K562 (cell line): ENCODE results near the gene PGM2. TPM values are rescaled to one million over a fixed set of nuclear protein-coding genes. Genes with fewer than 3 reads are reported as not detected.

Experiments
- ATAC-seq: fragments of 200-7000 bp; cut with Tn5 transposase; 3 replicates; pipeline ENCODE4 v1.9.1; 2020; ENCODE audit warnings: moderate library complexity
- BruUV-seq: library from RNA; stranded (reverse); fragments of 400-500 nt; replicated peaks from 2 replicates; lab custom pipeline; 2021; lab: Mats Ljungman, UMichigan
- CTCF ChIA-PET: fragments of 300-600 bp; formaldehyde crosslinking; extraction: SDS; loops from one replicate; lab custom pipeline; 2021; ENCODE audit warnings: low intra/inter-chr PET ratio; lab: Yijun Ruan, JAX
- POLR2A ChIA-PET: fragments of 300-600, 350-650 bp; sonication (Branson Sonifier 250); formaldehyde crosslinking; extraction: SDS; loops from one replicate; lab custom pipeline; 2021; ENCODE audit warnings: antibody characterized with exemption, inconsistent platforms; lab: Yijun Ruan, JAX
- DNase-seq, 4 experiments: peaks; one replicate each; pipeline versions ENCODE4 v3.0.0 to v3.0.0-alpha.2; 2011 to 2018; ENCODE audit warnings: low spot score in 3 of 4, mixed read lengths in 3 of 4; ENCODE audit errors: extremely low read depth in 1 of 4
- FAIRE-seq: peaks from 2 replicates; lab custom pipeline; 2011; peaks lifted over from hg19 to GRCh38; lab: Jason Lieb, UNC
- H2AFZ ChIP-seq: 2 replicates; pipeline ENCODE4 v1.6.0; 2011; ENCODE audit warnings: low read depth, low read length, control low read depth, inconsistent platforms
- H3K27ac ChIP-seq: fragments of 200-600 bp; 3 replicates; pipeline ENCODE4 v1.8.0; 2011; ENCODE audit warnings: low read depth, mild to moderate bottlenecking, control low read depth, inconsistent platforms, low read length, moderate library complexity, mixed read lengths; ENCODE audit errors: extremely low read depth
- H3K27me3 ChIP-seq, 2 experiments: fragments of 300-600 bp in 1 of 2; 2 replicates in 1 of 2; 3 replicates in 1 of 2; pipeline versions ENCODE4 v1.6.0 to v1.8.0; 2011; ENCODE audit warnings: inconsistent platforms in 2 of 2, low read length in 2 of 2, mild to moderate bottlenecking in 1 of 2, mixed read lengths in 1 of 2, moderate library complexity in 1 of 2; ENCODE audit not compliant: control insufficient read depth in 2 of 2, insufficient read depth in 2 of 2
- H3K36me3 ChIP-seq: fragments of 300-600 bp; 3 replicates; pipeline ENCODE4 v1.8.0; 2011; ENCODE audit warnings: mild to moderate bottlenecking, low read length, inconsistent platforms; ENCODE audit not compliant: control insufficient read depth, insufficient read depth
- H3K4me1 ChIP-seq, 2 experiments: fragments of 200-600 bp in 1 of 2; replicated peaks in 1 of 2; 2 replicates in 1 of 2; 3 replicates in 1 of 2; pipeline versions ENCODE4 v1.5.1 to v1.8.0; 2011; ENCODE audit warnings: inconsistent platforms in 2 of 2, low read length in 2 of 2, mild to moderate bottlenecking in 1 of 2, mixed read lengths in 1 of 2, moderate library complexity in 1 of 2; ENCODE audit not compliant: control insufficient read depth in 2 of 2, insufficient read depth in 2 of 2
- H3K4me2 ChIP-seq: 2 replicates; pipeline ENCODE4 v1.6.1; 2011; ENCODE audit warnings: low read length, control low read depth, inconsistent platforms, mixed read lengths; ENCODE audit not compliant: insufficient read depth
- H3K4me3 ChIP-seq: fragments of 200-600 bp; sonication (generic), shearing (Covaris generic); 2 replicates; pipeline ENCODE4 v1.5.1; 2016; ENCODE audit warnings: control low read depth, inconsistent platforms
- H3K79me2 ChIP-seq: fragments of 200-600 bp; 3 replicates; pipeline ENCODE4 v1.8.0; 2011; ENCODE audit warnings: low read length, inconsistent platforms; ENCODE audit not compliant: control insufficient read depth, insufficient read depth
- H3K9ac ChIP-seq, 2 experiments: 2 replicates each; pipeline versions ENCODE4 v1.6.0 to v1.6.1; 2011; ENCODE audit warnings: low read depth in 2 of 2, low read length in 2 of 2, control low read depth in 1 of 2, inconsistent platforms in 1 of 2, mild to moderate bottlenecking in 1 of 2, mixed read lengths in 1 of 2; ENCODE audit not compliant: insufficient read depth in 1 of 2
- H3K9me1 ChIP-seq: one replicate; pipeline ENCODE4 v1.6.0; 2011; ENCODE audit warnings: inconsistent platforms, mild to moderate bottlenecking, low read length, moderate library complexity; ENCODE audit not compliant: control insufficient read depth, insufficient read depth
- H3K9me3 ChIP-seq: replicated peaks from 2 replicates; pipeline ENCODE4 v1.5.1; 2011; ENCODE audit warnings: low read depth, low read length, inconsistent platforms; ENCODE audit not compliant: control insufficient read depth, insufficient read depth
- H4K20me1 ChIP-seq: replicated peaks from 2 replicates; pipeline ENCODE4 v1.6.1; 2011; ENCODE audit warnings: low read length, inconsistent platforms, mixed read lengths; ENCODE audit not compliant: control insufficient read depth, insufficient read depth
- GTF2F1 ChIP-seq: IDR thresholded peaks from 2 replicates; pipeline ENCODE4 v1.6.1; 2011; ENCODE audit warnings: low read depth, low read length, improper control_type of control experiment
- HDAC8 ChIP-seq: fragments of 450-650 bp; IDR thresholded peaks from 2 replicates; pipeline ENCODE4 v1.6.1; 2016; ENCODE audit warnings: mild to moderate bottlenecking, missing genetic modification characterization, moderate library complexity, missing compliant biosample characterization
- POLR2G ChIP-seq: fragments of 200-400 bp; formaldehyde crosslinking; IDR thresholded peaks from 2 replicates; pipeline ENCODE4 v1.6.1; 2017; ENCODE audit warnings: low read depth, mild to moderate bottlenecking, antibody characterized with exemption, low read length, moderate library complexity
- RBBP5 ChIP-seq: fragments of 200-600 bp; sonication (generic); IDR thresholded peaks from 2 replicates; pipeline ENCODE4 v1.6.1; 2012; ENCODE audit warnings: borderline replicate concordance, mild to moderate bottlenecking, low read length, control low read depth, inconsistent platforms; ENCODE audit not compliant: insufficient read depth, poor library complexity, severe bottlenecking
- RUNX1 ChIP-seq: sonication (generic); IDR thresholded peaks from 2 replicates; pipeline ENCODE4 v1.6.1; 2016; ENCODE audit warnings: antibody characterized with exemption, low read depth
- SIN3B ChIP-seq: fragments of 450-650 bp; IDR thresholded peaks from 2 replicates; pipeline ENCODE4 v1.6.1; 2017; ENCODE audit warnings: low read depth, mild to moderate bottlenecking, moderate library complexity
- TFAM ChIP-seq: fragments of 250-450 bp; sonication (Bioruptor Pico); conservative IDR thresholded peaks from 2 replicates; pipeline ENCODE4 v1.5.0; 2021; ENCODE audit warnings: mild to moderate bottlenecking, moderate library complexity
- XRCC5 ChIP-seq: fragments of 200-400 bp; formaldehyde crosslinking; IDR thresholded peaks from 2 replicates; pipeline ENCODE4 v1.6.1; 2017; ENCODE audit warnings: low read depth, mild to moderate bottlenecking, low read length
- ZBTB17 ChIP-seq: fragments of 450-650 bp; formaldehyde crosslinking; IDR thresholded peaks from 2 replicates; pipeline ENCODE4 v1.4.0; 2020; ENCODE audit warnings: mild to moderate bottlenecking
- ZNF445 ChIP-seq: fragments of 250-450 bp; sonication (Bioruptor Pico); IDR thresholded peaks from 2 replicates; pipeline ENCODE4 v1.4.0; 2020; ENCODE audit warnings: low read depth, mild to moderate bottlenecking, moderate library complexity
- WGBS: fragments of 100-300 bp; shearing (Covaris generic); methylation state at CpG from one replicate; pipeline ENCODE4 v1.1.6; 2016; ENCODE audit warnings: low coverage, mixed read lengths; ENCODE audit not compliant: insufficient coverage; ENCODE audit errors: missing lambda C conversion rate; 5-methylcytosine and 5-hydroxymethylcytosine counted together
- in situ Hi-C: fragments of 300-500 bp; cut with MboI; formaldehyde crosslinking; loops from 4 replicates; pipeline ENCODE4 v1.15.0; 2018; ENCODE audit warnings: inconsistent platforms, mixed read lengths
- intact Hi-C: fragments of 100-400 bp; cut with micrococcal nuclease; formaldehyde crosslinking; loops from 2 replicates; pipeline ENCODE4 v1.14.2; 2022
- polyA plus RNA-seq, 8 experiments: library from polyadenylated mRNA; depleted of rRNA in 4 of 8; stranded (reverse) in 5 of 8; unstranded in 3 of 8; fragments of >200 nt; fragmentation: Nextera tagmentation in 2 of 8; fragmentation: Illumina TruSeq in 1 of 8; extraction: Ambion mirVana in 2 of 8; extraction: Trizol in 1 of 8; gene quantifications; 2 replicates each; pipeline versions ENCODE4 v1.2.1 to v1.2.3, GENCODE V29; 2011 to 2014; ENCODE audit warnings: inconsistent platforms in 1 of 8, missing spikeins in 1 of 8
- total RNA-seq, 7 experiments: library from RNA; depleted of rRNA in 6 of 7; stranded (reverse); fragments of >200 nt in 6 of 7; fragmentation: Illumina TruSeq in 2 of 7; extraction: Trizol in 2 of 7; gene quantifications; 2 replicates each; pipeline versions ENCODE4 v1.2.1 to v1.2.3, GENCODE V29; 2011 to 2021; ENCODE audit warnings: low replicate concordance in 1 of 7
- TF ChIP-seq, protein P1 (sequence below): fragments of 200-800 bp; sonication (Bioruptor generic); IDR thresholded peaks from 2 replicates; pipeline ENCODE4 v1.6.1; 2017; ENCODE audit warnings: missing genetic modification characterization, missing compliant biosample characterization
- TF ChIP-seq, protein P2 (sequence below), 2 experiments: fragments of 150-350 bp in 1 of 2; IDR thresholded peaks; 2 replicates each; pipeline ENCODE4 v1.6.1; 2012 to 2016; ENCODE audit warnings: low read depth in 2 of 2, low read length in 2 of 2, mild to moderate bottlenecking in 1 of 2, moderate library complexity in 1 of 2
- TF ChIP-seq, protein P3 (sequence below): fragments of 200-800 bp; sonication (Bioruptor generic); IDR thresholded peaks from 2 replicates; pipeline ENCODE4 v1.6.1; 2017; ENCODE audit warnings: missing genetic modification characterization, missing compliant biosample characterization
- TF ChIP-seq, protein P4 (sequence below): IDR thresholded peaks from 2 replicates; pipeline ENCODE4 v1.6.1; 2011; ENCODE audit warnings: borderline replicate concordance, low read depth, mild to moderate bottlenecking, moderate library complexity, low read length; ENCODE audit not compliant: insufficient read depth, poor library complexity, severe bottlenecking

PGM2 gene
- total and polyA plus RNA-seq, 9 of the 15 experiments (the other 6 are each of a cell fraction or from before 2014, with no cell fraction given), result 15.2 to 77.3 (median 51.4) TPM

DNA sequence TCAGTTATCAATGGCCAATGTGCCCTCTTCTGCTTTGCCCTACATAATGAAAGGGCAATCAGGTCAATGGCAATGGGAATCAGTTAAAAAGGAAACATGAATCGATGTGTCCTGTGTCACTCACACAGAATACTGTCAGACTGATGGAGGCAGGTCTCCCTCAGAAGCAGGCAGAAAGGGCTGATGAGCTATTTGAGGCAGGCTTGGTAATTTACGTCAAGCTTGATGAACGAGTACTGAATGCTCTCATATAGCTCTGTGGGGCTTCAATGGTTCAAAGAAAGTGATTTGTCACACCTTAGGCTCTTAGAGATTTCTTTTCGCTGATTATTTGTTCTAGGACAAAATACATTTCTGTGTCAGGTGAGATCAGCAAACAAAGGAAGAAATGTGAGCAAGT lies 41.8 kb downstream of the PGM2 start:
- DNase-seq (no peak), FAIRE-seq (no peak), ATAC-seq (no peak)
- ChIA-PET POLR2A (interaction anchor here (0.7 kb wide), 1 partner anchor 28 kb away, joined by 5 read pairs; no protein-coding TSS in a partner anchor), CTCF (no interaction called here)
- in situ Hi-C loops (no loop called here), intact Hi-C loops (no loop called here)
- Histone ChIP-seq H3K79me2 (no peaks in the 10 kb centered on the region), H4K20me1 (no peaks in the 10 kb centered on the region), H3K4me3 (no peak overlapping the region), H3K27me3 (no peaks in the 10 kb centered on the region), H3K4me2 (no peak overlapping the region), H3K9me3 (no peaks in the 10 kb centered on the region), H3K36me3 (peaks cover 6% of the 10 kb centered on the region; the same call in 2 of the 3 replicates), H3K9me1 (no peaks in the 10 kb centered on the region), H3K9ac (no peak overlapping the region), H3K4me1 (no peaks in the 10 kb centered on the region), H3K27ac (no peak overlapping the region)
- no TSS peak for BruUV-seq
- TF ChIP-seq, protein P1, sequence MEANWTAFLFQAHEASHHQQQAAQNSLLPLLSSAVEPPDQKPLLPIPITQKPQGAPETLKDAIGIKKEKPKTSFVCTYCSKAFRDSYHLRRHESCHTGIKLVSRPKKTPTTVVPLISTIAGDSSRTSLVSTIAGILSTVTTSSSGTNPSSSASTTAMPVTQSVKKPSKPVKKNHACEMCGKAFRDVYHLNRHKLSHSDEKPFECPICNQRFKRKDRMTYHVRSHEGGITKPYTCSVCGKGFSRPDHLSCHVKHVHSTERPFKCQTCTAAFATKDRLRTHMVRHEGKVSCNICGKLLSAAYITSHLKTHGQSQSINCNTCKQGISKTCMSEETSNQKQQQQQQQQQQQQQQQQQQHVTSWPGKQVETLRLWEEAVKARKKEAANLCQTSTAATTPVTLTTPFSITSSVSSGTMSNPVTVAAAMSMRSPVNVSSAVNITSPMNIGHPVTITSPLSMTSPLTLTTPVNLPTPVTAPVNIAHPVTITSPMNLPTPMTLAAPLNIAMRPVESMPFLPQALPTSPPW (CRISPR knock-in tag), result no peak
- no peak for TF ChIP-seq ZNF445
- no peak for TF ChIP-seq RUNX1
- TF ChIP-seq, protein P2, sequence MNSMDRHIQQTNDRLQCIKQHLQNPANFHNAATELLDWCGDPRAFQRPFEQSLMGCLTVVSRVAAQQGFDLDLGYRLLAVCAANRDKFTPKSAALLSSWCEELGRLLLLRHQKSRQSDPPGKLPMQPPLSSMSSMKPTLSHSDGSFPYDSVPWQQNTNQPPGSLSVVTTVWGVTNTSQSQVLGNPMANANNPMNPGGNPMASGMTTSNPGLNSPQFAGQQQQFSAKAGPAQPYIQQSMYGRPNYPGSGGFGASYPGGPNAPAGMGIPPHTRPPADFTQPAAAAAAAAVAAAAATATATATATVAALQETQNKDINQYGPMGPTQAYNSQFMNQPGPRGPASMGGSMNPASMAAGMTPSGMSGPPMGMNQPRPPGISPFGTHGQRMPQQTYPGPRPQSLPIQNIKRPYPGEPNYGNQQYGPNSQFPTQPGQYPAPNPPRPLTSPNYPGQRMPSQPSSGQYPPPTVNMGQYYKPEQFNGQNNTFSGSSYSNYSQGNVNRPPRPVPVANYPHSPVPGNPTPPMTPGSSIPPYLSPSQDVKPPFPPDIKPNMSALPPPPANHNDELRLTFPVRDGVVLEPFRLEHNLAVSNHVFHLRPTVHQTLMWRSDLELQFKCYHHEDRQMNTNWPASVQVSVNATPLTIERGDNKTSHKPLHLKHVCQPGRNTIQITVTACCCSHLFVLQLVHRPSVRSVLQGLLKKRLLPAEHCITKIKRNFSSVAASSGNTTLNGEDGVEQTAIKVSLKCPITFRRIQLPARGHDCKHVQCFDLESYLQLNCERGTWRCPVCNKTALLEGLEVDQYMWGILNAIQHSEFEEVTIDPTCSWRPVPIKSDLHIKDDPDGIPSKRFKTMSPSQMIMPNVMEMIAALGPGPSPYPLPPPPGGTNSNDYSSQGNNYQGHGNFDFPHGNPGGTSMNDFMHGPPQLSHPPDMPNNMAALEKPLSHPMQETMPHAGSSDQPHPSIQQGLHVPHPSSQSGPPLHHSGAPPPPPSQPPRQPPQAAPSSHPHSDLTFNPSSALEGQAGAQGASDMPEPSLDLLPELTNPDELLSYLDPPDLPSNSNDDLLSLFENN (IDR thresholded peaks at IDR 0.05; ENCODE audit: low read depth in 2 of 2, low read length in 2 of 2), result no peak
- TF ChIP-seq RBBP5, result no peak
- TF ChIP-seq SIN3B, result no peak
- TF ChIP-seq, protein P3, sequence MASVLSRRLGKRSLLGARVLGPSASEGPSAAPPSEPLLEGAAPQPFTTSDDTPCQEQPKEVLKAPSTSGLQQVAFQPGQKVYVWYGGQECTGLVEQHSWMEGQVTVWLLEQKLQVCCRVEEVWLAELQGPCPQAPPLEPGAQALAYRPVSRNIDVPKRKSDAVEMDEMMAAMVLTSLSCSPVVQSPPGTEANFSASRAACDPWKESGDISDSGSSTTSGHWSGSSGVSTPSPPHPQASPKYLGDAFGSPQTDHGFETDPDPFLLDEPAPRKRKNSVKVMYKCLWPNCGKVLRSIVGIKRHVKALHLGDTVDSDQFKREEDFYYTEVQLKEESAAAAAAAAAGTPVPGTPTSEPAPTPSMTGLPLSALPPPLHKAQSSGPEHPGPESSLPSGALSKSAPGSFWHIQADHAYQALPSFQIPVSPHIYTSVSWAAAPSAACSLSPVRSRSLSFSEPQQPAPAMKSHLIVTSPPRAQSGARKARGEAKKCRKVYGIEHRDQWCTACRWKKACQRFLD (CRISPR knock-in tag), result no peak
- TF ChIP-seq HDAC8, result no peak
- no peak for TF ChIP-seq XRCC5
- TF ChIP-seq, protein P4, sequence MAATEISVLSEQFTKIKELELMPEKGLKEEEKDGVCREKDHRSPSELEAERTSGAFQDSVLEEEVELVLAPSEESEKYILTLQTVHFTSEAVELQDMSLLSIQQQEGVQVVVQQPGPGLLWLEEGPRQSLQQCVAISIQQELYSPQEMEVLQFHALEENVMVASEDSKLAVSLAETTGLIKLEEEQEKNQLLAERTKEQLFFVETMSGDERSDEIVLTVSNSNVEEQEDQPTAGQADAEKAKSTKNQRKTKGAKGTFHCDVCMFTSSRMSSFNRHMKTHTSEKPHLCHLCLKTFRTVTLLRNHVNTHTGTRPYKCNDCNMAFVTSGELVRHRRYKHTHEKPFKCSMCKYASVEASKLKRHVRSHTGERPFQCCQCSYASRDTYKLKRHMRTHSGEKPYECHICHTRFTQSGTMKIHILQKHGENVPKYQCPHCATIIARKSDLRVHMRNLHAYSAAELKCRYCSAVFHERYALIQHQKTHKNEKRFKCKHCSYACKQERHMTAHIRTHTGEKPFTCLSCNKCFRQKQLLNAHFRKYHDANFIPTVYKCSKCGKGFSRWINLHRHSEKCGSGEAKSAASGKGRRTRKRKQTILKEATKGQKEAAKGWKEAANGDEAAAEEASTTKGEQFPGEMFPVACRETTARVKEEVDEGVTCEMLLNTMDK, result no peak
- no peak for TF ChIP-seq POLR2G
- TF ChIP-seq GTF2F1, result no peak
- no peak for TF ChIP-seq TFAM (CRISPR knock-in tag)
- TF ChIP-seq ZBTB17, result no peak
- TF ChIP-seq, all 486 proteins: peak for 0
- H2AFZ ChIP-seq, result no peak overlapping the region
- 64% methylated on average over 4 of the region's 4 CpGs for WGBS
